NCI-H460 (cell line): ENCODE measurements around the gene LRMDA. TPM values are rescaled to one million over a fixed set of nuclear protein-coding genes. Genes with fewer than 3 reads are reported as not detected.
"Not testable (repeated sequence)": the region's sequence is repeated elsewhere in the genome, so short reads cannot be mapped to it uniquely, and the experiment has no call there.

Experiments used
- DNase-seq: peaks from one replicate; pipeline ENCODE4 v3.0.0-alpha.2; 2016; ENCODE audit warnings: low read depth; ENCODE audit errors: extremely low read depth
- total RNA-seq: library from RNA; depleted of rRNA; stranded (reverse); fragments of >200 nt; shearing (Covaris generic); gene quantifications from 2 replicates; pipeline ENCODE4 v1.2.3, GENCODE V29; 2014

Gene LRMDA
- total RNA-seq, 1 experiment from 2014 or later: 0.99 TPM

GRCh38 chr10:75499556-75500160 is 68.2 kb downstream of the LRMDA start:
- no peak for DNase-seq

- no peak for DNase-seq
Measured at GRCh38 chr10:75502389-75502788, 71.0 kb downstream of the LRMDA start.

- no peak for DNase-seq
Measured at GRCh38 chr10:75502838-75503237, 71.4 kb downstream of the LRMDA start.

- DNase-seq: no peak
Measured at GRCh38 chr10:75505293-75505692, 73.9 kb downstream of the LRMDA start.

GRCh38 chr10:75505840-75506506 is 74.5 kb downstream of the LRMDA start:
- DNase-seq: no peak

- DNase-seq: no peak
Measured at GRCh38 chr10:75506930-75507329, 75.5 kb downstream of the LRMDA start.

GRCh38 chr10:75507469-75507868 is 76.0 kb downstream of the LRMDA start:
- DNase-seq: no peak

GRCh38 chr10:75508239-75508813 is 76.9 kb downstream of the LRMDA start:
- DNase-seq: no peak

- DNase-seq: no peak
Measured at GRCh38 chr10:75508814-75509306, 77.4 kb downstream of the LRMDA start.

GRCh38 chr10:75509706-75510105 is 78.3 kb downstream of the LRMDA start:
- no peak for DNase-seq

- DNase-seq: no peak
Measured at GRCh38 chr10:75511011-75511410, 79.6 kb downstream of the LRMDA start.

GRCh38 chr10:75512203-75512933 is 80.9 kb downstream of the LRMDA start:
- DNase-seq: no peak

GRCh38 chr10:75513292-75513885 is 82.0 kb downstream of the LRMDA start:
- no peak for DNase-seq

GRCh38 chr10:75514830-75515229 is 83.4 kb downstream of the LRMDA start:
- DNase-seq: no peak

- DNase-seq: not testable (repeated sequence)
Measured at GRCh38 chr10:75516154-75516553, 84.7 kb downstream of the LRMDA start.

- DNase-seq: not testable (repeated sequence)
Measured at GRCh38 chr10:75519213-75519612, 87.8 kb downstream of the LRMDA start.

GRCh38 chr10:75521194-75521829 is 89.9 kb downstream of the LRMDA start:
- DNase-seq: not testable (repeated sequence)

- DNase-seq: no peak
Measured at GRCh38 chr10:75525067-75525466, 93.6 kb downstream of the LRMDA start.

- no peak for DNase-seq
Measured at GRCh38 chr10:75525646-75526045, 94.2 kb downstream of the LRMDA start.

GRCh38 chr10:75527542-75527941 is 96.1 kb downstream of the LRMDA start:
- no peak for DNase-seq
